ENCODE measurements around the gene TRPC4AP.

Gene TRPC4AP

GRCh38 chr20:35013421-35014411 is 78.9 kb downstream of the TRPC4AP start:
- no peak for DNase-seq (ENCODE audit: low read depth)

GRCh38 chr20:35012227-35013069 is 80.2 kb downstream of the TRPC4AP start:
- no peak for DNase-seq (ENCODE audit: low read depth)

- no peak for DNase-seq (ENCODE audit: low read depth)
Measured at GRCh38 chr20:35011589-35012226, 80.9 kb downstream of the TRPC4AP start.

GRCh38 chr20:35010405-35011192 is 82.0 kb downstream of the TRPC4AP start:
- no peak for DNase-seq (ENCODE audit: low read depth)

GRCh38 chr20:35009665-35010328 is 82.8 kb downstream of the TRPC4AP start:
- DNase-seq (ENCODE audit: low read depth) = no peak

GRCh38 chr20:35008411-35009342 is 83.9 kb downstream of the TRPC4AP start:
- no peak for DNase-seq (ENCODE audit: low read depth)

- DNase-seq (ENCODE audit: low read depth) = no peak
Measured at GRCh38 chr20:35007891-35008290, 84.7 kb downstream of the TRPC4AP start.

GRCh38 chr20:35007413-35007812 is 85.2 kb downstream of the TRPC4AP start:
- no peak for DNase-seq (ENCODE audit: low read depth)

GRCh38 chr20:35006531-35006971 is 86.1 kb downstream of the TRPC4AP start:
- DNase-seq (ENCODE audit: low read depth) = no peak

GRCh38 chr20:35006009-35006408 is 86.6 kb downstream of the TRPC4AP start:
- DNase-seq (ENCODE audit: low read depth) = no peak

- DNase-seq (ENCODE audit: low read depth) = no peak
Measured at GRCh38 chr20:35005463-35005961, 87.1 kb downstream of the TRPC4AP start.

- no peak for DNase-seq (ENCODE audit: low read depth)
Measured at GRCh38 chr20:35004749-35005462, 87.7 kb downstream of the TRPC4AP start.

- DNase-seq (ENCODE audit: low read depth) = no peak
Measured at GRCh38 chr20:35004051-35004725, 88.4 kb downstream of the TRPC4AP start.

- no peak for DNase-seq (ENCODE audit: low read depth)
Measured at GRCh38 chr20:35003211-35004031, 89.2 kb downstream of the TRPC4AP start.

- no peak for DNase-seq (ENCODE audit: low read depth)
Measured at GRCh38 chr20:35002426-35003210, 90.0 kb downstream of the TRPC4AP start.

GRCh38 chr20:35001596-35002362 is 90.8 kb downstream of the TRPC4AP start:
- no peak for DNase-seq (ENCODE audit: low read depth)
